ENCODE results near the gene DOC2A. TPM values are rescaled to one million over a fixed set of nuclear protein-coding genes. Genes with fewer than 3 reads are reported as not detected.

Gene DOC2A
- total and polyA plus RNA-seq, 2 of the 4 experiments (the other 2 are of a cell fraction) = under 0.01 to 0.48 TPM

- H4K5ac ChIP-seq (ENCODE audit: low read depth, low read length) = no peak overlapping the region
- no peak overlapping the region for H3K18ac ChIP-seq (ENCODE audit: low read depth, low read length)
- ATAC-seq (ENCODE audit: low read depth) = no peak
Measured at GRCh38 chr16:30046588-30046987, 35.8 kb upstream of the DOC2A start.

More at GRCh38 chr16:30046588-30046987, 35.8 kb upstream of the DOC2A start:
- H2BK15ac ChIP-seq (ENCODE audit: low read depth, low read length) = no peak overlapping the region
- no peaks in the 10 kb centered on the region; the same call in 1 of the 2 replicates for H4K20me1 ChIP-seq (ENCODE audit: insufficient read depth, low read length)
- no peak for TF ChIP-seq RAD21 (IDR thresholded peaks at IDR 0.05; ENCODE audit: low read length)
- no peak for TF ChIP-seq USF2 (IDR thresholded peaks at IDR 0.05; ENCODE audit: low read depth, low read length)
- no peak for TF ChIP-seq RCOR1 (IDR thresholded peaks at IDR 0.05; ENCODE audit: insufficient replicate concordance, low read length)
- TF ChIP-seq, protein P1, sequence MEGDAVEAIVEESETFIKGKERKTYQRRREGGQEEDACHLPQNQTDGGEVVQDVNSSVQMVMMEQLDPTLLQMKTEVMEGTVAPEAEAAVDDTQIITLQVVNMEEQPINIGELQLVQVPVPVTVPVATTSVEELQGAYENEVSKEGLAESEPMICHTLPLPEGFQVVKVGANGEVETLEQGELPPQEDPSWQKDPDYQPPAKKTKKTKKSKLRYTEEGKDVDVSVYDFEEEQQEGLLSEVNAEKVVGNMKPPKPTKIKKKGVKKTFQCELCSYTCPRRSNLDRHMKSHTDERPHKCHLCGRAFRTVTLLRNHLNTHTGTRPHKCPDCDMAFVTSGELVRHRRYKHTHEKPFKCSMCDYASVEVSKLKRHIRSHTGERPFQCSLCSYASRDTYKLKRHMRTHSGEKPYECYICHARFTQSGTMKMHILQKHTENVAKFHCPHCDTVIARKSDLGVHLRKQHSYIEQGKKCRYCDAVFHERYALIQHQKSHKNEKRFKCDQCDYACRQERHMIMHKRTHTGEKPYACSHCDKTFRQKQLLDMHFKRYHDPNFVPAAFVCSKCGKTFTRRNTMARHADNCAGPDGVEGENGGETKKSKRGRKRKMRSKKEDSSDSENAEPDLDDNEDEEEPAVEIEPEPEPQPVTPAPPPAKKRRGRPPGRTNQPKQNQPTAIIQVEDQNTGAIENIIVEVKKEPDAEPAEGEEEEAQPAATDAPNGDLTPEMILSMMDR (conservative IDR thresholded peaks at IDR 0.05; ENCODE audit: low read depth, low read length) = no peak
- no peak for TF ChIP-seq ELK1 (IDR thresholded peaks at IDR 0.05; ENCODE audit: borderline replicate concordance, low read depth, low read length)
- no peak for TF ChIP-seq BHLHE40 (IDR thresholded peaks at IDR 0.05; ENCODE audit: low read depth, low read length)
- TF ChIP-seq MAFK (IDR thresholded peaks at IDR 0.05; ENCODE audit: low read depth, low read length) = no peak
- no peak for TF ChIP-seq RFX5 (IDR thresholded peaks at IDR 0.05; ENCODE audit: low read depth, low read length)
- no peak for TF ChIP-seq SMC3 (IDR thresholded peaks at IDR 0.05; ENCODE audit: low read depth, low read length)
- no peak for TF ChIP-seq CHD1 (IDR thresholded peaks at IDR 0.05; ENCODE audit: low read depth, low read length)
- TF ChIP-seq POLR2A (IDR thresholded peaks at IDR 0.05; ENCODE audit: low read depth, low read length) = no peak
- TF ChIP-seq MXI1 (IDR thresholded peaks at IDR 0.05; ENCODE audit: borderline replicate concordance, low read depth, low read length) = no peak
- H3K36me3 ChIP-seq (ENCODE audit: control insufficient read depth, insufficient read depth, low read length) = no peaks in the 10 kb centered on the region
- in situ Hi-C loops (cut with MboI; ENCODE audit: low sequenced_read_pairs) (no loop called here), intact Hi-C loops (cut with micrococcal nuclease) (no loop called here), dilution Hi-C loops (cut with HindIII; ENCODE audit: low sequenced_read_pairs, unreplicated experiment) (no loop called here)
- H2AFZ ChIP-seq (replicated peaks; ENCODE audit: low read length, poor library complexity) = no peak overlapping the region
- H3K23ac ChIP-seq (ENCODE audit: low read depth, low read length) = no peak overlapping the region
- H2AK9ac ChIP-seq (replicated peaks; ENCODE audit: low read depth, low read length, poor library complexity) = no peak overlapping the region
- H2BK20ac ChIP-seq (ENCODE audit: low read depth, low read length) = no peak overlapping the region
- H3K79me1 ChIP-seq (ENCODE audit: low read depth in 1 of 2, low read length in 2 of 2) = peaks cover 0 to 6% of the 10 kb centered on the region in 2 experiments; a peak in 2 of 4 replicates
- H3K9me3 ChIP-seq (ENCODE audit: control insufficient read depth, insufficient read depth, low read length) = no peaks in the 10 kb centered on the region
- H4K8ac ChIP-seq (ENCODE audit: low read depth in 2 of 2, low read length in 2 of 2) = no peak overlapping the region
- H3K4ac ChIP-seq (ENCODE audit: low read depth, low read length) = no peak overlapping the region
- ChIA-PET CTCF (no interaction called here), POLR2A (ENCODE audit: unreplicated experiment) (no interaction called here)
- DNase-seq = no peak
- H3K4me1 ChIP-seq (ENCODE audit: control insufficient read depth, insufficient read depth, low read length) = no peaks in the 10 kb centered on the region
- H3K4me3 ChIP-seq (ENCODE audit: insufficient read depth, low read depth, low read length) = no peak overlapping the region
- no TSS peak for BruUV-seq (replicated peaks)
- H3K27ac ChIP-seq (ENCODE audit: insufficient read depth, low read length) = no peak overlapping the region
- H2BK120ac ChIP-seq (ENCODE audit: low read depth, low read length) = no peak overlapping the region
- H3K9me1 ChIP-seq (ENCODE audit: insufficient read depth, low read length) = peaks cover 7% of the 10 kb centered on the region
- no peak overlapping the region for H2AK5ac ChIP-seq (ENCODE audit: low read depth, low read length)
- no peak overlapping the region for H3K14ac ChIP-seq (replicated peaks; ENCODE audit: low read depth, low read length)
- H3K27me3 ChIP-seq (ENCODE audit: control insufficient read depth, insufficient read depth, low read length) = peaks cover 2% of the 10 kb centered on the region; the same call in 1 of the 2 replicates
- no CpG with 5 or more reads among the region's 1 CpG for WGBS, 2 experiments (ENCODE audit: extremely low coverage in 2 of 2, insufficient read length in 1 of 2)
- H3K9ac ChIP-seq (ENCODE audit: low read depth, low read length) = no peak overlapping the region
- no peak overlapping the region for H2BK5ac ChIP-seq (ENCODE audit: low read depth, low read length, poor library complexity, severe bottlenecking)
- no peak overlapping the region for H4K91ac ChIP-seq (ENCODE audit: insufficient read depth, low read depth, low read length)
- no peak overlapping the region for H3K56ac ChIP-seq (ENCODE audit: extremely low read depth, insufficient read depth, low read length)
- H3K4me2 ChIP-seq (ENCODE audit: low read depth, low read length) = no peak overlapping the region

All from IMR-90 (cell line).